ENCODE measurements around the gene AIP.

Gene AIP

DNA sequence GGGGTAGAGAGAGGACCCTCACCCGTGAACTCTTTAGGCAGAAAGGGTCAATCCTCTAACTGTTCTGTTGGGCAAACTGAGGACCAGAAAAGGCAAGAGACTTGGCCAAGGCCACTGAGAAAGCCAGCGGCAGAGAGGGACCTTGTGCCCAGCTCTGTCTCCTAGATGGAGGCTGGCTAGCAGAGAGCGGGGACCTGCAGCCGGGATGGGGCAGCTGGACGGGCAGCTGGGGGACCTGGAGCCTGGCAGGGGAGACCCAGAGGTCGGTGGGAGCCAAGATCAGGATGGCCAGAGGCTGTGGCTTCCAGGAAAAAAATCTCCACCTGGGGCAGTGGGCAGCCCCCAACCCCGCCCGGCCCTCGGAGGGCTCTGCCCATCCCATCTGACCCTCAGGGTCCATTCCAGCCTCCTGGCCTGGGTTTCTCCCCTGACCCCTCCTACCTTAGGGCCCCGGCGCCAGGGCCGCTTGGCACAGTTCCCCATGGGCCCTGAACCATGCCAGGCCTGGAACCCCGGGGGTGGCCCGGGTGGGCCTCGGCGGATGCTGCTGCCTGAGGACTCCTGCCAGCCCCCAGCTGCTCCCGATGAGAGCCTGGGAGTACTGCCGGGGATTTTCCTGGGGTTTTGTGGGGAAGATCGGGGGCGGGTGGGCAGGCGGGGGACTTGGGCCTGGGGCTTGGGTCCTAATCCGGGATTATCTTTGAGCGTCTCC, 40.2 kb downstream of the AIP start, which contains the start of gene CABP2:
Gene CABP2, minus strand, starts transcription at position 603 of the 712 bp plus-strand sequence. Its CDS starts 120 bp downstream, at position 483.
- no peak for TF ChIP-seq KLF9 (tag by site-specific recombination; IDR thresholded peaks at IDR 0.05; ENCODE audit: low read depth)
- no peak for TF ChIP-seq ZNF24 (tag by site-specific recombination; IDR thresholded peaks at IDR 0.05)
- no peak for TF ChIP-seq ZNF311 (tag by site-specific recombination; IDR thresholded peaks at IDR 0.05; ENCODE audit: borderline replicate concordance)
- POLR2A ChIA-PET = no interaction called here
- Histone ChIP-seq H3K9me3 (ENCODE audit: control insufficient read depth, insufficient read depth, low read depth, low read length) (no peaks in the 10 kb centered on the region), H3K4me3 (ENCODE audit: low read depth, low read length) (no peak within 1 kb of the TSS), H3K36me3 (ENCODE audit: control insufficient read depth in 2 of 2, insufficient read depth in 1 of 2, low read length in 2 of 2) (no peaks in the 10 kb centered on the region), H3K27ac (ENCODE audit: extremely low read depth, low read depth, low read length) (no peak within 1 kb of the TSS), H3K4me1 (ENCODE audit: control insufficient read depth, insufficient read depth, low read length) (no peaks in the 10 kb centered on the region)
- CTCF ChIA-PET = no interaction called here

DNA sequence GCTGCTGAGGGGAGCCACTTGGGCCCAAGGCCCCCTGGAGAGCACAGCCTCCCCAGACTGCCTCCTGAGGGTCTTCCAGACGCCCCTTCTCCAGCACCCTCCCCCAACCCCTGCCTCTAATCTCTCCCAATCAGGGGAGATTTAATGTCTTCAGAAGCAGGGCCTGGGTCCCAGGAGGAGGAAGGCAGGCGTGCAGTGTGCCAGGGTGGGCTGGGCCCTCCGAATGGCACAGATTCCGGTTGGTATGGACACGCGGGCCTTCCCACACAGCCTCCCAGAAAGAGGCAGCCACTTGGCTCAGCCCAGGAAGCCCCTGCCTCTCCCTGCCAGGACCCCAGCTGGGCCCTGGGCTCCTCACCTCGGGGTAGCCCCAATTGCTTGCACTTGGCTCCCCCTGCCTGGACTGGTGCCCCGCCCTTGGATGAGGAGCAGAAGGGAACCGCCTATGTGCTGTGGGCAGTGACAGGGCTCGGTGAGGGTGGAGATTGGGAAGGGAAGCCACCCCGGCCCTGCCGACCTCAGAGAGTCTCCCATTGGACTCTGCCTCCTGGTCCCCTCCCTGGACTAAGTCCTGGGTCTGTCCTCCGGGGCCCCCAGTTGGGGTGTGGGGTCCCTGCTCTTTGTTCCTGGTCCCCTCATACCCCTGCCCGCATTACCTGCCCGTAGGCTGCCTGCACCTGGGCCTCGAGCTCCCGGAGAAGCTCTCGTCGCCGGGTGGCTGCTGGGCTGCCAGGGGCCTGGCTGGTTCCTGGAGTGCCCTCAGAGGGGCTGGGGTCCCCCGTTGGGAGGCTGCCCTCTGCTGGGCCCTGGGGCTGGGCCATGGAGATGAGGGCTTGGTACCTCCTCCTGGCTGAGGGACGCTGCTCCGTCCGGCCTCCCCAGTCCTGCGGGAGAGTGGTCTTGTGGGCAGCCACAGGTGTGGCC, 41.0 kb downstream of the AIP start:
- TF ChIP-seq GLIS2 (tag by site-specific recombination; IDR thresholded peaks at IDR 0.05) (no peak), ZNF426 (tag by site-specific recombination; IDR thresholded peaks at IDR 0.05) (no peak), ZBTB20 (tag by site-specific recombination; IDR thresholded peaks at IDR 0.05) (no peak)
- TF ChIP-seq, protein P1, sequence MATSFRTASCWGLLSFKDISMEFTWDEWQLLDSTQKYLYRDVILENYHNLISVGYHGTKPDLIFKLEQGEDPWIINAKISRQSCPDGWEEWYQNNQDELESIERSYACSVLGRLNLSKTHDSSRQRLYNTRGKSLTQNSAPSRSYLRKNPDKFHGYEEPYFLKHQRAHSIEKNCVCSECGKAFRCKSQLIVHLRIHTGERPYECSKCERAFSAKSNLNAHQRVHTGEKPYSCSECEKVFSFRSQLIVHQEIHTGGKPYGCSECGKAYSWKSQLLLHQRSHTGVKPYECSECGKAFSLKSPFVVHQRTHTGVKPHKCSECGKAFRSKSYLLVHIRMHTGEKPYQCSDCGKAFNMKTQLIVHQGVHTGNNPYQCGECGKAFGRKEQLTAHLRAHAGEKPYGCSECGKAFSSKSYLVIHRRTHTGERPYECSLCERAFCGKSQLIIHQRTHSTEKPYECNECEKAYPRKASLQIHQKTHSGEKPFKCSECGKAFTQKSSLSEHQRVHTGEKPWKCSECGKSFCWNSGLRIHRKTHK (tag by site-specific recombination; IDR thresholded peaks at IDR 0.05) = no peak
- ChIA-PET POLR2A (no interaction called here), CTCF (no interaction called here)
- no peaks in the 10 kb centered on the region for H3K36me3 ChIP-seq (ENCODE audit: control insufficient read depth in 2 of 2, insufficient read depth in 1 of 2, low read length in 2 of 2)
- no peaks in the 10 kb centered on the region for H3K9me3 ChIP-seq (ENCODE audit: control insufficient read depth, insufficient read depth, low read depth, low read length)
- H3K27ac ChIP-seq (ENCODE audit: extremely low read depth, low read depth, low read length) = no peak overlapping the region
- no peaks in the 10 kb centered on the region for H3K4me1 ChIP-seq (ENCODE audit: control insufficient read depth, insufficient read depth, low read length)
- H3K4me3 ChIP-seq (ENCODE audit: low read depth, low read length) = no peak overlapping the region

DNA sequence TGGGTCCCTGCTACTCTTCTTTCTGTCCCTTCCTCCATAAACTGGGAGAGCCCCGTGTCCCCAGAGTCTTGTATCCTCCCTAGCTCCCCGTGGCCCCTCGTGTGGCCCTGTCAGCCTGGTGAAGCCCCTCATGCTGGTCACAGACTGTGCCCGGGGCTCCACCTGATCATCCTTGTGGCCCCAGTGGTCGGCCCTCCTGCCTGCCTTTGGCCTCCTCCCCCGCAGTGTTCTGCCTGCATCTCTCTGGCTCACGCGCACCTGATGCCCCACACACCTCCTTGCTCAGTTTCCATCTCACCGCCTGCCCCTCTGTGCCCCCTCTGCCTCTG, 41.6 kb downstream of the AIP start:
- ChIA-PET CTCF (no interaction called here), POLR2A (no interaction called here)
- no peaks in the 10 kb centered on the region for H3K9me3 ChIP-seq (ENCODE audit: control insufficient read depth, insufficient read depth, low read depth, low read length)

More for the DNA sequence above, 41.6 kb downstream of the AIP start:
- Histone ChIP-seq H3K27ac (ENCODE audit: extremely low read depth, low read depth, low read length) (no peak overlapping the region), H3K4me3 (ENCODE audit: low read depth, low read length) (no peak overlapping the region), H3K36me3 (ENCODE audit: control insufficient read depth in 2 of 2, insufficient read depth in 1 of 2, low read length in 2 of 2) (no peaks in the 10 kb centered on the region), H3K4me1 (ENCODE audit: control insufficient read depth, insufficient read depth, low read length) (no peaks in the 10 kb centered on the region)
- TF ChIP-seq ZNF221 (tag by site-specific recombination; IDR thresholded peaks at IDR 0.05; ENCODE audit: borderline replicate concordance) (no peak), ZNF521 (tag by site-specific recombination; IDR thresholded peaks at IDR 0.05) (no peak), KLF7 (tag by site-specific recombination; IDR thresholded peaks at IDR 0.05; ENCODE audit: borderline replicate concordance) (no peak), ZNF473 (tag by site-specific recombination; IDR thresholded peaks at IDR 0.05) (no peak), ZNF76 (tag by site-specific recombination; IDR thresholded peaks at IDR 0.05; ENCODE audit: borderline replicate concordance, low read depth) (no peak), ZNF658 (tag by site-specific recombination; IDR thresholded peaks at IDR 0.05) (no peak), ZNF529 (tag by site-specific recombination; IDR thresholded peaks at IDR 0.05; ENCODE audit: insufficient replicate concordance) (no peak), SETDB1 (IDR thresholded peaks at IDR 0.05; ENCODE audit: insufficient read length, low read length) (no peak), GLIS2 (tag by site-specific recombination; IDR thresholded peaks at IDR 0.05) (no peak), GLIS1 (tag by site-specific recombination; IDR thresholded peaks at IDR 0.05) (no peak), ZNF138 (tag by site-specific recombination; IDR thresholded peaks at IDR 0.05; ENCODE audit: borderline replicate concordance) (no peak)
- TF ChIP-seq, protein P2, sequence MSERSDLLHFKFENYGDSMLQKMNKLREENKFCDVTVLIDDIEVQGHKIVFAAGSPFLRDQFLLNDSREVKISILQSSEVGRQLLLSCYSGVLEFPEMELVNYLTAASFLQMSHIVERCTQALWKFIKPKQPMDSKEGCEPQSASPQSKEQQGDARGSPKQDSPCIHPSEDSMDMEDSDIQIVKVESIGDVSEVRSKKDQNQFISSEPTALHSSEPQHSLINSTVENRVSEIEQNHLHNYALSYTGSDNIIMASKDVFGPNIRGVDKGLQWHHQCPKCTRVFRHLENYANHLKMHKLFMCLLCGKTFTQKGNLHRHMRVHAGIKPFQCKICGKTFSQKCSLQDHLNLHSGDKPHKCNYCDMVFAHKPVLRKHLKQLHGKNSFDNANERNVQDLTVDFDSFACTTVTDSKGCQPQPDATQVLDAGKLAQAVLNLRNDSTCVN (tag by site-specific recombination; optimal IDR thresholded peaks at IDR 0.05) = no peak
- TF ChIP-seq, protein P3, sequence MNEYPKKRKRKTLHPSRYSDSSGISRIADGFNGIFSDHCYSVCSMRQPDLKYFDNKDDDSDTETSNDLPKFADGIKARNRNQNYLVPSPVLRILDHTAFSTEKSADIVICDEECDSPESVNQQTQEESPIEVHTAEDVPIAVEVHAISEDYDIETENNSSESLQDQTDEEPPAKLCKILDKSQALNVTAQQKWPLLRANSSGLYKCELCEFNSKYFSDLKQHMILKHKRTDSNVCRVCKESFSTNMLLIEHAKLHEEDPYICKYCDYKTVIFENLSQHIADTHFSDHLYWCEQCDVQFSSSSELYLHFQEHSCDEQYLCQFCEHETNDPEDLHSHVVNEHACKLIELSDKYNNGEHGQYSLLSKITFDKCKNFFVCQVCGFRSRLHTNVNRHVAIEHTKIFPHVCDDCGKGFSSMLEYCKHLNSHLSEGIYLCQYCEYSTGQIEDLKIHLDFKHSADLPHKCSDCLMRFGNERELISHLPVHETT (tag by site-specific recombination; IDR thresholded peaks at IDR 0.05) = no peak
- TF ChIP-seq, protein P4, sequence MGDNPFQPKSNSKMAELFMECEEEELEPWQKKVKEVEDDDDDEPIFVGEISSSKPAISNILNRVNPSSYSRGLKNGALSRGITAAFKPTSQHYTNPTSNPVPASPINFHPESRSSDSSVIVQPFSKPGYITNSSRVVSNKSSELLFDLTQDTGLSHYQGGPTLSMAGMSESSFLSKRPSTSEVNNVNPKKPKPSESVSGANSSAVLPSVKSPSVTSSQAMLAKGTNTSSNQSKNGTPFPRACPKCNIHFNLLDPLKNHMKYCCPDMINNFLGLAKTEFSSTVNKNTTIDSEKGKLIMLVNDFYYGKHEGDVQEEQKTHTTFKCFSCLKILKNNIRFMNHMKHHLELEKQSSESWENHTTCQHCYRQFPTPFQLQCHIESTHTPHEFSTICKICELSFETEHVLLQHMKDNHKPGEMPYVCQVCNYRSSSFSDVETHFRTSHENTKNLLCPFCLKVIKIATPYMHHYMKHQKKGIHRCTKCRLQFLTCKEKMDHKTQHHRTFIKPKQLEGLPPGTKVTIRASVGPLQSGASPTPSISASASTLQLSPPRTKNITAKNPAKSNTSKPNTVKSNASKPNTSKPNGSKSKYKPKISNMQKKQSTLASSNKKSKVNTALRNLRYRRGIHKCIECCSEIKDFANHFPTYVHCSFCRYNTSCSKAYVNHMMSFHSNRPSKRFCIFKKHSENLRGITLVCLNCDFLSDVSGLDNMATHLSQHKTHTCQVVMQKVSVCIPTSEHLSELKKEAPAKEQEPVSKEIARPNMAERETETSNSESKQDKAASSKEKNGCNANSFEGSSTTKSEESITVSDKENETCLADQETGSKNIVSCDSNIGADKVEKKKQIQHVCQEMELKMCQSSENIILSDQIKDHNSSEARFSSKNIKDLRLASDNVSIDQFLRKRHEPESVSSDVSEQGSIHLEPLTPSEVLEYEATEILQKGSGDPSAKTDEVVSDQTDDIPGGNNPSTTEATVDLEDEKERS (tag by site-specific recombination; IDR thresholded peaks at IDR 0.05) = no peak

All from HEK293 (cell line).